HepG2 (cell line): ENCODE results near the gene RER1.

Experiments used
- ELF4 ChIP-seq: sonication (generic); formaldehyde crosslinking; IDR thresholded peaks from 2 replicates; pipeline ENCODE4 v1.5.0; 2020; ENCODE audit warnings: missing genetic modification reagents, mild to moderate bottlenecking, moderate library complexity, borderline replicate concordance
- JUN ChIP-seq: sonication (generic); formaldehyde crosslinking; IDR thresholded peaks from 2 replicates; pipeline ENCODE4 v1.4.0; 2020; ENCODE audit warnings: mild to moderate bottlenecking, missing genetic modification reagents
- ZNF20 ChIP-seq: sonication (generic); formaldehyde crosslinking; IDR thresholded peaks from 2 replicates; pipeline ENCODE4 v1.4.0; 2020; ENCODE audit warnings: mild to moderate bottlenecking, moderate library complexity, missing genetic modification reagents
- TF ChIP-seq, protein P1 (sequence below): sonication (generic); formaldehyde crosslinking; IDR thresholded peaks from 2 replicates; pipeline ENCODE4 v1.4.0; 2020; ENCODE audit warnings: missing genetic modification reagents, mild to moderate bottlenecking, borderline replicate concordance

DNA sequence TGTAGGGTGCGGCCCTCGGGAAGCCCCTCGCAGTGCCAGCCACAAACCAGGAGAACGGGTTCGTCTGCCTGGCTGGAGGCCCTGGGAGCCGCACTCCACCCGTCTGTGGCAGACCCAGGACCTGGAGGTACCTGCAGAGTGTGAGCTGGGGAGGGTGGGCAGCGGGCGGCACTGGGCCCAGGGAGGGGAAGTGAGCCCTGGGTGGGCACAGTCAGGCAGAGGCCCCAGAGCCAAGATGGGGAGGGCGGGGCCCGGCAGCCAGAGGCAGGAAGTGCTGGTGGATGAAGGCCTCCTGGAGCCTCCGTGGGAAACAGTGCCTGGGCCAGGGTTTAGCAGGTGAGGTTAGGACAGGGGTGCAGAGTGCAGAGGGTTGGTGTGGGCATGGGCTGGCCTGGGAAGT, 24.8 kb downstream of the RER1 start:
- TF ChIP-seq, protein P1, sequence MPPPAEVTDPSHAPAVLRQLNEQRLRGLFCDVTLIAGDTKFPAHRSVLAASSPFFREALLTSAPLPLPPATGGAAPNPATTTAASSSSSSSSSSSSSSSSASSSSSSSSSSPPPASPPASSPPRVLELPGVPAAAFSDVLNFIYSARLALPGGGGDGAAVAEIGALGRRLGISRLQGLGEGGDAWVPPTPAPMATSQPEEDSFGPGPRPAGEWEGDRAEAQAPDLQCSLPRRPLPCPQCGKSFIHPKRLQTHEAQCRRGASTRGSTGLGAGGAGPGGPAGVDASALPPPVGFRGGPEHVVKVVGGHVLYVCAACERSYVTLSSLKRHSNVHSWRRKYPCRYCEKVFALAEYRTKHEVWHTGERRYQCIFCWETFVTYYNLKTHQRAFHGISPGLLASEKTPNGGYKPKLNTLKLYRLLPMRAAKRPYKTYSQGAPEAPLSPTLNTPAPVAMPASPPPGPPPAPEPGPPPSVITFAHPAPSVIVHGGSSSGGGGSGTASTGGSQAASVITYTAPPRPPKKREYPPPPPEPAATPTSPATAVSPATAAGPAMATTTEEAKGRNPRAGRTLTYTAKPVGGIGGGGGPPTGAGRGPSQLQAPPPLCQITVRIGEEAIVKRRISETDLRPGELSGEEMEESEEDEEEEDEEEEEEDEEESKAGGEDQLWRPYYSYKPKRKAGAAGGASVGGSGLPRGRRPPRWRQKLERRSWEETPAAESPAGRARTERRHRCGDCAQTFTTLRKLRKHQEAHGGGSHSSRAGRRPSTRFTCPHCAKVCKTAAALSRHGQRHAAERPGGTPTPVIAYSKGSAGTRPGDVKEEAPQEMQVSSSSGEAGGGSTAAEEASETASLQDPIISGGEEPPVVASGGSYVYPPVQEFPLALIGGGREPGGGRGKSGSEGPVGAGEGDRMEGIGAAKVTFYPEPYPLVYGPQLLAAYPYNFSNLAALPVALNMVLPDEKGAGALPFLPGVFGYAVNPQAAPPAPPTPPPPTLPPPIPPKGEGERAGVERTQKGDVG, result no peak
- TF ChIP-seq JUN (CRISPR knock-in tag) (no peak), ELF4 (no peak), ZNF20 (CRISPR knock-in tag) (no peak)
